Cardiac muscle cell (in vitro differentiated cells and primary cell): Measurements from ENCODE around the gene CRTAP. TPM values are rescaled to one million over a fixed set of nuclear protein-coding genes. Genes with fewer than 3 reads are reported as not detected.
A peak's percentile ranks its signal among the peaks of the same experiment; 100 is the strongest.

Experiments
- DNase-seq, 2 donors: peaks; one replicate each; pipeline versions ENCODE4 v3.0.0 to v3.0.0-alpha.2; 2010 to 2017; ENCODE audit warnings: low read depth in 1 of 2, low spot score in 1 of 2
- H3K27ac ChIP-seq: fragments of 200-600 bp; sonication (generic); 2 replicates; pipeline ENCODE4 v1.5.1; 2016
- H3K27me3 ChIP-seq: fragments of 200-600 bp; sonication (generic); 2 replicates; pipeline ENCODE4 v1.6.0; 2016; ENCODE audit warnings: control low read depth
- H3K36me3 ChIP-seq: fragments of 200-600 bp; sonication (generic); 2 replicates; pipeline ENCODE4 v1.5.1; 2016; ENCODE audit warnings: control low read depth
- H3K4me1 ChIP-seq: fragments of 200-600 bp; sonication (generic); 2 replicates; pipeline ENCODE4 v1.8.1; 2017; ENCODE audit warnings: low read depth, mild to moderate bottlenecking, mixed run types
- H3K4me3 ChIP-seq: fragments of 200-600 bp; sonication (generic); 2 replicates; pipeline ENCODE4 v1.5.1; 2016; ENCODE audit warnings: mild to moderate bottlenecking
- H3K9me3 ChIP-seq: fragments of 200-600 bp; sonication (generic); 2 replicates; pipeline ENCODE4 v1.5.1; 2017; ENCODE audit warnings: low read depth, mild to moderate bottlenecking, control low read depth
- CTCF ChIP-seq: IDR thresholded peaks from 2 replicates; pipeline ENCODE4 v1.5.1; 2012; ENCODE audit warnings: low read depth, mild to moderate bottlenecking, low read length
- polyA plus RNA-seq: library from polyadenylated mRNA; unstranded; fragments of >200 nt; fragmentation: Nextera tagmentation; extraction: Ambion mirVana; gene quantifications from 2 replicates; pipeline ENCODE4 v1.2.1, GENCODE V29; 2016
- total RNA-seq: library from RNA; depleted of rRNA; stranded (reverse); fragments of >200 nt; gene quantifications from 2 replicates; pipeline ENCODE4 v1.2.3, GENCODE V29; 2016

CRTAP gene
- total and polyA plus RNA-seq, 2 experiments from 2014 or later, result 83.6 to 127 TPM

- no peak overlapping the region for H3K27ac ChIP-seq
- no peaks in the 10 kb centered on the region for H3K9me3 ChIP-seq
- no peaks in the 10 kb centered on the region for H3K27me3 ChIP-seq
- H3K36me3 ChIP-seq, result no peaks in the 10 kb centered on the region
- DNase-seq, result peak in 1 of 2 donors; percentile 15
- no peak overlapping the region for H3K4me3 ChIP-seq
- H3K4me1 ChIP-seq, result peaks cover 12% of the 10 kb centered on the region
- TF ChIP-seq CTCF, result no peak
Observed at GRCh38 chr3:33170531-33170930, 56.7 kb downstream of the CRTAP start.

GRCh38 chr3:33171580-33171979 lies 57.8 kb downstream of the CRTAP start:
- Histone ChIP-seq H3K4me1 (peaks cover 12% of the 10 kb centered on the region), H3K27ac (no peak overlapping the region), H3K36me3 (no peaks in the 10 kb centered on the region), H3K27me3 (no peaks in the 10 kb centered on the region), H3K9me3 (no peaks in the 10 kb centered on the region), H3K4me3 (no peak overlapping the region)
- no peak for TF ChIP-seq CTCF
- DNase-seq, result no peak

GRCh38 chr3:33173103-33173502 lies 59.3 kb downstream of the CRTAP start:
- H3K27me3 ChIP-seq, result no peaks in the 10 kb centered on the region
- H3K36me3 ChIP-seq, result no peaks in the 10 kb centered on the region
- H3K4me1 ChIP-seq, result peaks cover 12% of the 10 kb centered on the region
- no peaks in the 10 kb centered on the region for H3K9me3 ChIP-seq
- TF ChIP-seq CTCF, result no peak
- no peak overlapping the region for H3K27ac ChIP-seq
- peak in 1 of 2 donors; percentile 29 for DNase-seq
- no peak overlapping the region for H3K4me3 ChIP-seq

GRCh38 chr3:33173672-33174071 lies 59.9 kb downstream of the CRTAP start:
- Histone ChIP-seq H3K36me3 (no peaks in the 10 kb centered on the region), H3K27me3 (no peaks in the 10 kb centered on the region), H3K4me3 (no peak overlapping the region), H3K9me3 (no peaks in the 10 kb centered on the region), H3K27ac (no peak overlapping the region), H3K4me1 (peaks cover 12% of the 10 kb centered on the region)
- no peak for TF ChIP-seq CTCF
- DNase-seq, result no peak

- H3K4me3 ChIP-seq, result no peak overlapping the region
- no peaks in the 10 kb centered on the region for H3K36me3 ChIP-seq
- TF ChIP-seq CTCF, result no peak
- no peak for DNase-seq
- H3K27me3 ChIP-seq, result no peaks in the 10 kb centered on the region
- H3K9me3 ChIP-seq, result no peaks in the 10 kb centered on the region
- no peak overlapping the region for H3K27ac ChIP-seq
- peaks cover 12% of the 10 kb centered on the region for H3K4me1 ChIP-seq
Observed at GRCh38 chr3:33174095-33174494, 60.3 kb downstream of the CRTAP start.
